PFSK-1 (cell line): ENCODE data around the gene CAD.

Source experiments
- FOXP2 ChIP-seq: optimal IDR thresholded peaks from 2 replicates; pipeline ENCODE3; 2011; ENCODE audit warnings: borderline replicate concordance, control low read depth, inconsistent platforms; ENCODE audit not compliant: insufficient read depth; ENCODE audit errors: extremely low read length, extremely low read depth
- POLR2AphosphoS5 ChIP-seq: IDR thresholded peaks from 2 replicates; pipeline ENCODE4 v1.6.1; 2012; ENCODE audit warnings: low read depth, mild to moderate bottlenecking, control low read depth, low read length, moderate library complexity
- SIN3A ChIP-seq: IDR thresholded peaks from 2 replicates; pipeline ENCODE4 v1.6.1; 2012; ENCODE audit warnings: mild to moderate bottlenecking, low read length, moderate library complexity, borderline replicate concordance; ENCODE audit not compliant: insufficient read depth
- TAF1 ChIP-seq: IDR thresholded peaks from 2 replicates; pipeline ENCODE4 v1.6.1; 2012; ENCODE audit warnings: low read length, control low read depth, borderline replicate concordance; ENCODE audit not compliant: insufficient read depth
- TF ChIP-seq, protein P1 (sequence below), 2 experiments: IDR thresholded peaks; 2 replicates each; pipeline versions ENCODE4 v1.6.1 to v1.8.0; 2011 to 2012; ENCODE audit warnings: low read depth in 2 of 2, low read length in 2 of 2, control low read depth in 1 of 2, inconsistent platforms in 1 of 2, mild to moderate bottlenecking in 1 of 2, moderate library complexity in 1 of 2; ENCODE audit not compliant: insufficient read depth in 1 of 2

Gene CAD

DNA sequence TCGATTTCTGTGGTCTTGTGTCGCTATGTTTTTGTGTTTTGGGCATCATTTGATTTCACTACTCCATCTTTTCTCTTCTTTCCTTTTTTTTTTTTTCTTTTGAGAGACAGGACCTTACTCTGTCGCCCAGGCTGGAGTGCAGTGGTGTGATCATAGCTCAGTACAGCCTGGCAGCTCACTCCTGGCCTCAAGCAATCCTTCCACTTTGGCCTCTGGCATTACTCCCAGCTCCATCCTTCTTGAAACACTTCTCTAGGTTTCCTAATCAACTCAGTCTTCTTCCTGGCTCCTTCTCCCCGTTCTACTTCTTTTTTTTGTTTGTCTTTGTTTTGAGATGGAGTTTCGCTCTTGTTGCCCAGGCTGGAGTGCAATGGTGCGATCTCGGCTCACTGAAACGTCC lies 41.8 kb upstream of the CAD start:
- no peak for TF ChIP-seq SIN3A
- no peak for TF ChIP-seq POLR2AphosphoS5
- TF ChIP-seq FOXP2 = no peak
- TF ChIP-seq, protein P1, sequence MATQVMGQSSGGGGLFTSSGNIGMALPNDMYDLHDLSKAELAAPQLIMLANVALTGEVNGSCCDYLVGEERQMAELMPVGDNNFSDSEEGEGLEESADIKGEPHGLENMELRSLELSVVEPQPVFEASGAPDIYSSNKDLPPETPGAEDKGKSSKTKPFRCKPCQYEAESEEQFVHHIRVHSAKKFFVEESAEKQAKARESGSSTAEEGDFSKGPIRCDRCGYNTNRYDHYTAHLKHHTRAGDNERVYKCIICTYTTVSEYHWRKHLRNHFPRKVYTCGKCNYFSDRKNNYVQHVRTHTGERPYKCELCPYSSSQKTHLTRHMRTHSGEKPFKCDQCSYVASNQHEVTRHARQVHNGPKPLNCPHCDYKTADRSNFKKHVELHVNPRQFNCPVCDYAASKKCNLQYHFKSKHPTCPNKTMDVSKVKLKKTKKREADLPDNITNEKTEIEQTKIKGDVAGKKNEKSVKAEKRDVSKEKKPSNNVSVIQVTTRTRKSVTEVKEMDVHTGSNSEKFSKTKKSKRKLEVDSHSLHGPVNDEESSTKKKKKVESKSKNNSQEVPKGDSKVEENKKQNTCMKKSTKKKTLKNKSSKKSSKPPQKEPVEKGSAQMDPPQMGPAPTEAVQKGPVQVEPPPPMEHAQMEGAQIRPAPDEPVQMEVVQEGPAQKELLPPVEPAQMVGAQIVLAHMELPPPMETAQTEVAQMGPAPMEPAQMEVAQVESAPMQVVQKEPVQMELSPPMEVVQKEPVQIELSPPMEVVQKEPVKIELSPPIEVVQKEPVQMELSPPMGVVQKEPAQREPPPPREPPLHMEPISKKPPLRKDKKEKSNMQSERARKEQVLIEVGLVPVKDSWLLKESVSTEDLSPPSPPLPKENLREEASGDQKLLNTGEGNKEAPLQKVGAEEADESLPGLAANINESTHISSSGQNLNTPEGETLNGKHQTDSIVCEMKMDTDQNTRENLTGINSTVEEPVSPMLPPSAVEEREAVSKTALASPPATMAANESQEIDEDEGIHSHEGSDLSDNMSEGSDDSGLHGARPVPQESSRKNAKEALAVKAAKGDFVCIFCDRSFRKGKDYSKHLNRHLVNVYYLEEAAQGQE (IDR thresholded peaks at IDR 0.05; ENCODE audit: insufficient read depth in 1 of 2, low read depth in 2 of 2, low read length in 2 of 2) = no peak
- no peak for TF ChIP-seq TAF1

DNA sequence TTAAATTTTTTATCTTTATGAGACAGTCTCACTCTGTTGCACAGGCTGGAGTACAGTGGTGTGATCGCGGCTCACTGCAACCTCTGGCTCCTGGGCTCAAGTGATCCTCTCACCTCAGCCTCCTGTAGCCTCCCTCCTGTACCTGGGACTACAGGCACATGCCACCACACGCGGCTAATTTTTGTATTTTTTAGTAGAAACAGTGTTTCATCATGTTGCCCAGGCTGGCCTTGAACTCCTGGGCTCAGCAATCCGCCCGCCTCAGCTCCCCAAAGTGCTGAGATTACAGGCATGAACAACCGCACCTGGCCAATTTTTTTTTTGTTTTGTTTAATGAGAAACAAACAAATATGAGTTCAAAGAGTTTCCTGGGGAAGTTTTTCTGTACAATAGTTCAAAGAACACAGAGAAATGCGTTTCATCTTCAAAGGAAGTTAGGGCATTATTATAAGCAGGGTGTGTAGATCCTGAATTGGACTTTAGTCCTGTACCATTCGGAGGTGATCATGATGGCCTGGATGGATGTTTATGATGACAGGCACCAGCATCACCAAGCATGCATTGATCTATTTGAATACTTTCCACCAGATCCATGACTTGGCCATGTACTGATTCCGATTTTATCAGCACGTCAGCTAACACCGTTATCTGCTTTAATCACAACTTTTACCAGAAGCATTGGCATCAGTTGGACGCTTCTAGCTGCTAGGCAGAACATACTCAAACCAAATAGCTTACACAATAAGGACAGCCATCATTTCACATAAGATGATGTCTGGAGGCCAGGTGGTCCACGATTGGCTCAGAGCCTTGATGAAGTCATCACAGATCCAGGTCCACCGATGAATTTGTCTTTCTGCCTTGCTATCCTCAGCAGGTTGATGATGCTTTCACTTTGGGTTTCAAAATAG lies 39.5 kb upstream of the CAD start:
- TF ChIP-seq POLR2AphosphoS5 (no peak), FOXP2 (no peak), SIN3A (no peak), TAF1 (no peak)
- TF ChIP-seq, protein P1 (IDR thresholded peaks at IDR 0.05; ENCODE audit: insufficient read depth in 1 of 2, low read depth in 2 of 2, low read length in 2 of 2) = no peak

DNA sequence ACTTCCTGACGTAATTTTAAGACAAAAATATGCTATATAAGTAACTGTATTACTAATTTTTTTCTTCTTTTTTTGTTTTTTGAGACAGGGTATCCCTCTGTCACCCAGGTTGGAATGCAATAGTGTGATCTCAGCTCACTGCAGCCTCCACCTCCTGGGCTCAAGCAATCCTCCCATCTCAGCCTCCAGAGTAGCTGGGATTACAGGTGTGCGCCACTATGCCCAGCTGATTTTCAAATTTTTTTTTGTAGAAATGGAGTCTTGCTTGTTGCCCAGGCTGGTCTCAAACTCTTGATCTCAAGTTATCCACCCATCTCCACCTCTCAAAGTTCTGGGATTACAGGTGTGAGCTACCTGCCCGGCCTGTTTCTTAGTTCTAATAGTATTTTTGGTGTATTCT lies 38.7 kb upstream of the CAD start:
- no peak for TF ChIP-seq POLR2AphosphoS5
- no peak for TF ChIP-seq SIN3A
- TF ChIP-seq FOXP2 = no peak
- TF ChIP-seq TAF1 = no peak
- TF ChIP-seq, protein P1 (IDR thresholded peaks at IDR 0.05; ENCODE audit: insufficient read depth in 1 of 2, low read depth in 2 of 2, low read length in 2 of 2) = no peak

GRCh38 chr2:27179344-27180000 lies 37.7 kb upstream of the CAD start:
- TF ChIP-seq, protein P1 (IDR thresholded peaks at IDR 0.05; ENCODE audit: insufficient read depth in 1 of 2, low read depth in 2 of 2, low read length in 2 of 2) = no peak
- TF ChIP-seq TAF1 (no peak), FOXP2 (no peak), POLR2AphosphoS5 (no peak)
